Measurements from ENCODE around the gene CREB5.
A peak's percentile ranks its signal among the peaks of the same experiment; 100 is the strongest.

Gene CREB5

DNA sequence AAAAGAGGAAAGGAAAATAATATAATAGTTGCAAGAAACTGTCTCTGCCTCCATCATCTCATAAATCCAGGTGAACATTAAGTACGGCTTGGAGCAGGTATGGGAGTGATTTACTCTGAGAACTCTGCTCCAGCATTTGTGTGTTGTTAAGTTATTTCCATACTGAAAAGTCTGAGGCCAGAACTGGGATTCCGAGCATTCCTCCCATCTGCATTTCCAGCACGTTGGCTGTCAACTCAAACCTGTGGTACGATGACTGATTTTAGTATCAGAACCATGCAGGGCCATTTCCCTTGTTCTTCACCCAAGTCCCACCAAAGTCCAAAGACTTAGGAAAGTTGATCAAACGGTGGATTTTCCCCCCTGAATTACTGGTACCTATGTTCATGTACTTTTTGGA is 104.9 kb downstream of the CREB5 start:
- no peak for DNase-seq

GRCh38 chr7:28517606-28518005 is 105.3 kb downstream of the CREB5 start:
- DNase-seq: no peak

- DNase-seq: no peak
These were observed 108.0 kb downstream of the CREB5 start for GRCh38 chr7:28520074-28521015.

GRCh38 chr7:28524978-28525377 is 112.7 kb downstream of the CREB5 start:
- no peak for DNase-seq

DNA sequence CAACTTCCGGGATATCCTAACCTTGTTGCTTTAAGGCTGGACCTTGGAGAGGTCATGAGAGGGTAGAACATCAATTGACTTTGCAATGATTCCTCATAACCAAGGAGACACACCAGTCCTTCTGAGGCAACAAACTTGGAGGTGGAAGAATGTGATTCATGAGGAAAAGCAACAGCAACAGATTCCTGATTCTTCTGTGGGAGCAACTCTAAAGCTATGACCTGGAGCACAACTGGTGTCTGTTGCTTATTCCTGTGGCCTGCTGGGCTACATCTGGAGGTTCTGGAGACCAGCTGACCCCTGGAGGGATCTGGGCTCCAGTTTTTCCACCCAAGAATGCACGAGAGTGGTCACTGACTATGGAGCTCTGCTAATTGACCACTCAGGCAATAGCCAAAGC is 116.6 kb downstream of the CREB5 start:
- DNase-seq: no peak

DNA sequence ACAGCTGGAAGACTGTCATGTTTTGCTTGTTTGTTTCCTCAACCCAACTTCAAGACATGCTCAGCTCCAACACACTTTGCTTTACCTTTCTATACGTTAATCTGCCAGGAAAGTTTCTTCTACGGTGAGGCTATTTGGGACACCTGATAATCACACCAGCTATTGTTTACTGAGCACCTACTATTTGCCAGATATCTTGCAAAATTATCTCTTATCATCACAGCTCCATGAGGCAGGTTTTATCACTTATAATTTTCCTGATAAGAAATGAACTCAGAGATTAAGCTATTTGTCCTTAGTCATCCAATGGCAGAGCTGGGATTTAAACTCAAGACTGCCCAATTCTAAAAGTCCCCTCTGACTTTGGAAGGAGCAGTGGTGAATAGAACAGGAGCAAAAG is 117.4 kb downstream of the CREB5 start:
- no peak for DNase-seq

DNA sequence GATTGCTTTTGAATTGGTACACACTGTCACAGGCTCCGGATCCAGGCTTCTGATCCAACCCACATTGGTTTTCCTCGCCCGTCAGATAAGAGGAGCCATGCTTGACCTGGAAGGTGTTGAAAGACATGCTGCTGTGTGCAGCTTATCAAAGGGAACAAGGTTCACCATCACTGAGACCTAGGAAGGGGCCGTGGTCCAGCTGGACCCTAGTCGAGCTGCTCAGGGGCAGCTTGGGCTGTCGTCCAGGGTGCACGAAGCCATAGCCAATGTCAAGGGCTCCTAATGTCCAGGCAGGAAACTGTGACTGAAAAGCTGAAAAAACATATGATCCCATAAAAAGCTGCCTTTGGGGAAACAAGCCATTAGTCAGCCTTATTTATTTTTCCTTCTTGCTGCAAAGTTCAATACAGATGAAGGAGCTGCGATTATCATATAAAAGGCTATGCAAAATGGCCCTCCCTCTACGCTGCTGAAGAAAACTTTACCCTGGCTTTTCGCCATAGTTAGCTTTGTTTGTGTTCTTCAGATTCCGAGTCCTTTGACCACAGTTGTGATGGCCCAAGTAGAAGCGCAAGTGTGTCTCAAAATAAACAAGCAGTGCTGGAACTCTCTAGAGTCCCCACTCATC is 118.0 kb downstream of the CREB5 start:
- DNase-seq: no peak

DNA sequence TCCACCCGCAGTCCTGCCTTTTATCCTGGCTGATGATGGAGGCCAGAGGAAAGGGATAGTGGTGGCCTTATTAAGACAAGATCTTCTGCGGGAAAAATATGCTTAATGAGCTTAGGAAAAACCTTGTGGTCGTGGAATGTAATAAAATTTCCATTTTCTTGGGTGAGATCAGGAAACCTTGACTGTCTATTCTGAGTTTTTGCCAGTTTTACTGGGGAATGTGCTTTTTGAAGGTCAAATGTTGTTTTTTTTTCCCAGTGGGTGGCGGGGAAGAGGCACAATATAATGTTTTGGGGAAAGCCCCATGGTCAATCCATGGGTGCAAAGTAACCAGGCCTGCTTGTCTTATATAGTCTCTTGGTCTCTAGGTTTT is 118.5 kb downstream of the CREB5 start:
- no peak for DNase-seq

DNA sequence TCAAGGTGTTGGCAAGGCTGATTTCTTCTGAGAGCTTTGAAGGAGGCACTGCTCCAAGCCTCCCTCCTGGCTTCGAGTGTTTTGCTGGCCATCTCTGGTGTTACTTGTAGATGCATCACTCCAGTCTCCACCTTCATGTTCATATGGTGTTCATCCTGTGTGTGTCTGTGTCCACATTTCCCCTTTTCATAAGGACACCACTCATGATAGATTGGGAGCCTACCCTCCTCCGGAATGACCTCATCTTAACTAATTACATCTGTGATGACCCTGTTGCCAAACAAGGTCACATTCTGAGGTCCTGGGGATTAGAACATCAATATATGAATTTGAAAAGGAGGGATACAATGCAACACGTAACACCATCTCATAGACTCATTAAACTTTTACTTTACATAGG is 119.0 kb downstream of the CREB5 start:
- no peak for DNase-seq

- no peak for DNase-seq
These were observed 119.9 kb downstream of the CREB5 start for GRCh38 chr7:28532181-28532580.

GRCh38 chr7:28533267-28533666 is 120.9 kb downstream of the CREB5 start:
- DNase-seq: no peak

GRCh38 chr7:28533731-28534531 is 121.6 kb downstream of the CREB5 start:
- DNase-seq: peak; percentile 77

- peak; percentile 64 for DNase-seq
These were observed 123.9 kb downstream of the CREB5 start for GRCh38 chr7:28536259-28536658.

DNA sequence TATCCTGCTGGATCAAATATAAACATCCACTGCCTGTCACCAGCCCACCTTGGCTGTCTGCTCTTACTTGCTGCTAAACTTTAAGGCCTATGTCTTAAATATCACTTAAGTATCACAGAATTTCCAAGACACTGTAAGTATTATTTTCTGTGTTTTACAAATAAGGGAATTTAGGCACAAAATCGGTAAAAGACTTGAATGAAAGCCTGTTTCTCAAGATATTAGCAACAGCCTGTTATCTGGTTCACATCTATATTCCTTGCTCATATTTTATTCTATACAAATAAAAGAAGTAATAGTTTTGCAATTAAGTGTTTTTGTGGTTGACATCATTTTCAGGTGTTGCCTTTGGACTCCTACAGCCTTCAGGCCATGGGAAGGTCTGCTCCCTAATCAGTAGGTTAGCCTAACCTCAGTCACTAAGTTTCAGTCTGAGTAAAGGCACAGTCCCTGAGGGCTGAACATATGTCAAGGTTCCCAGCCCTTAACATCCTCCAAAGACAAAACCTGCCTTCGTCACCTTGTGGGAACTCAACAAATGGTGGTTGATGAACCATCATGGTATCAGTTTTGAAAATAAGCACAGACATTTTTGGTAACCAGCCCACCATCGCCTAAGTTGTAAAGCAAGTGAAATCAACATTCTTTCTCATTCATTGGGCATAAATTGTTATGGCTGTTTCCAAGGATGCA is 127.1 kb downstream of the CREB5 start:
- DNase-seq: no peak

GRCh38 chr7:28542410-28542809 is 130.1 kb downstream of the CREB5 start:
- no peak for DNase-seq

GRCh38 chr7:28544453-28545117 is 132.3 kb downstream of the CREB5 start:
- DNase-seq: no peak

DNA sequence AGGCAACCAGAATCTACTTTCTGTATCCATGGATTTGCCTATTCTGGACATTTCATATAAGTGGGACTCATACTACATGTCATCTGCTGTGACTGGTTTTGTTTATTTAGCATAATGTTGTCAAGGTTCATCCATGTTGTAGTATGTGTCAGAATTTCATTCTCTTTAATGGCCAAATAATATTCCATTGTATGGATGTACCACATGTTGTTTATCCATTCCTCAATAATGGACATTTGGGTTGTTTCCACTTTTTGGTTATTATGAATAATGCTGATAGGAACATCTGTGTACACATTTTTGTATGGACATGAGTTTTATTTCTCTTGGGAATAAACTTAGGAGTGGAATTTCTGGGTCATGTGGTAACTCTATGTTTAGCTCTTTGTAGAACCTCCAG is 133.7 kb downstream of the CREB5 start:
- DNase-seq: no peak

- no peak for DNase-seq
These were observed 134.8 kb downstream of the CREB5 start for GRCh38 chr7:28547115-28547514.

- no peak for DNase-seq
These were observed 136.1 kb downstream of the CREB5 start for GRCh38 chr7:28548416-28548815.

DNA sequence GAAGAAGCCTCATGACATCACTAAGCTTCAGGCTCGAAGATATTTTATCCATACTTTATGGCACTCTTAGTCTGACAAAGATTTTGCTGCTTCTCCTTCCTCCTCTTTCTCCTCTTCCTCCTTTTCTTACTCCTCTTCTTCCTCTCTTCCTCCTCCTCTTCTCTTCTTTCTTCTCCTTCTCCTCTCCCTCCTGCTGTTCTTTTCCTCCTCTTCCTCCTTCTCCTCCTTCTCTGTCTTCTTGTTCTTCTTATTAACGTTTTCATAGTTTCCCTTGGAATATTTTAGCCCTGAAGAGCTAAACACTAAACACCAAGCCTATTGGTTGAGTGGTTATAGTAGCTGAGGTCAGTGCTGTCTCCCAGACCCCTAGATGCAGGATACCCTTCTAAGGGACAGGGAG is 137.7 kb downstream of the CREB5 start:
- DNase-seq: no peak

DNA sequence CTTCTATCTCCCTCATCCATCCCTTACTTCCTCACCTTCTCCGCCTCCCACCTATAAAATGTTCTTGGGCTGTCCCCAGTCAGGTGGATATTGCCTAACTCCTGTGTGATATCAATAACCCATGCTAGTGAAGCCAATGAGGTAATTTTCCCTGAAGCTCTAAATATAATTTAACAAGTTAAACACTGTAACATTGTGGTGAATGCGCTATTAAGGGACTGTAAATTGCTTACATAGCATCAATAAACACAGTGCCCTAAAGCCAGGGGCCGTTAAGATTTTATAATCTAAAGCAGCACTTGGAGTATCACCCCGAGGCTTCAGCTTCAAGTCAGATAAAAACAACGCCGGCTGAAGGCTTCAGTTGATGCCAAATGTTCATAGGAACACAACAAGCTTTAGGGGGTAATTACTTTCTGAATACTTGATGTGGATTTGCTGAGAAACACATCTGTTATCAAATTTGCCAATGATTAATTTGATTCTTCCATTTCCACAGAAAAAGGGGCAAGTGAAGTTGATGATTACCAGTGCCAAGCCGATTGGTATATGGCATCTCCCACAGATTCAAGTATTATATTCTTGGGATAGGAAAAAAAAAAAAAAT is 138.4 kb downstream of the CREB5 start:
- no peak for DNase-seq

- DNase-seq: no peak
These were observed 139.0 kb downstream of the CREB5 start for GRCh38 chr7:28551331-28551730.

Data from right hindlimb (tissue), 1 donor.